Right lobe of liver (tissue), 6 donors: Measurements from ENCODE around the gene PDZD2. TPM values are rescaled to one million over a fixed set of nuclear protein-coding genes. Genes with fewer than 3 reads are reported as not detected.
"Not testable (repeated sequence)": the region's sequence is repeated elsewhere in the genome, so short reads cannot be mapped to it uniquely, and the experiment has no call there.

Experiments used
- ATAC-seq, 4 donors: fragments of 200-7000 bp; cut with Tn5 transposase; one replicate each; pipeline ENCODE4 v1.9.1; 2020; ENCODE audit warnings: mild to moderate bottlenecking in 4 of 4, moderate library complexity in 4 of 4
- DNase-seq, 3 donors: peaks; one replicate each; pipeline ENCODE4 v3.0.0-alpha.2; 2020
- H3K27ac ChIP-seq, 3 donors: fragments of 200-600 bp; one replicate each; pipeline ENCODE4 v1.8.0; 2022
- H3K27me3 ChIP-seq, 2 donors: fragments of 200-600 bp; one replicate each; pipeline ENCODE4 v1.8.0; 2022
- H3K36me3 ChIP-seq, 4 donors: fragments of 200-600 bp; sonication (generic) in 1 of 4; one replicate each; pipeline versions ENCODE4 v1.5.1 to v1.8.0; 2017 to 2022; ENCODE audit warnings: control low read depth in 1 of 4
- H3K4me1 ChIP-seq, 4 donors: fragments of 200-600 bp; sonication (generic) in 1 of 4; one replicate each; pipeline versions ENCODE4 v1.5.1 to v1.8.0; 2017 to 2022; ENCODE audit warnings: control low read depth in 1 of 4
- H3K4me3 ChIP-seq, 3 donors: fragments of 200-600 bp; one replicate each; pipeline ENCODE4 v1.8.0; 2022
- H3K9me3 ChIP-seq, 4 donors: fragments of 200-600 bp; sonication (generic) in 1 of 4; one replicate each; pipeline versions ENCODE4 v1.5.1 to v1.8.0; 2017 to 2022; ENCODE audit warnings: control low read depth in 1 of 4
- CTCF ChIP-seq, 4 donors: fragments of 200-600 bp in 3 of 4; fragments of 450-650 bp in 1 of 4; IDR thresholded peaks; one replicate each; pipeline versions ENCODE4 v1.5.1 to v1.8.0; 2016 to 2022; ENCODE audit warnings: antibody characterized with exemption in 4 of 4, mild to moderate bottlenecking in 2 of 4
- POLR2A ChIP-seq: fragments of 450-650 bp; IDR thresholded peaks from one replicate; pipeline ENCODE4 v1.6.1; 2017; ENCODE audit warnings: antibody characterized with exemption, mild to moderate bottlenecking
- WGBS: methylation state at CpG from one replicate; pipeline ENCODE4 v1.1.6; 2018; ENCODE audit warnings: low coverage, low lambda C conversion rate; ENCODE audit not compliant: insufficient coverage; ENCODE audit errors: missing lambda C conversion rate; 5-methylcytosine and 5-hydroxymethylcytosine counted together
- intact Hi-C, 2 donors: fragments of 100-400 bp; cut with DNase I; formaldehyde crosslinking; loops; one replicate each; pipeline versions ENCODE4 v1.11.2 to v1.14.1; 2022
- total RNA-seq, 6 experiments: library from RNA; depleted of rRNA in 2 of 6; stranded (reverse); fragments of >200 nt in 2 of 6; fragmentation: NEBNext Ultra II Directional in 3 of 6; extraction: Animal tissue kit (Norgen Biotek cat#: 25700) in 3 of 6; gene quantifications; one replicate each; pipeline versions ENCODE4 v1.1.0 to v1.2.4, GENCODE V29; 2016 to 2023
- donor health status: DM: no; HTN: yes; CAD: no.
- donor health status: DM: no; HTN: no; CAD: no.
- donor health status: DM: no; HTN: no; CAD: no.
- donor health status: DM: no; HTN: yes; CAD: no.
- donor health status: DM: no; HTN: yes; CAD: no.

PDZD2 gene
- total RNA-seq, 6 experiments from 2014 or later: 0.43 to 1.9 (median 0.88) TPM

DNA sequence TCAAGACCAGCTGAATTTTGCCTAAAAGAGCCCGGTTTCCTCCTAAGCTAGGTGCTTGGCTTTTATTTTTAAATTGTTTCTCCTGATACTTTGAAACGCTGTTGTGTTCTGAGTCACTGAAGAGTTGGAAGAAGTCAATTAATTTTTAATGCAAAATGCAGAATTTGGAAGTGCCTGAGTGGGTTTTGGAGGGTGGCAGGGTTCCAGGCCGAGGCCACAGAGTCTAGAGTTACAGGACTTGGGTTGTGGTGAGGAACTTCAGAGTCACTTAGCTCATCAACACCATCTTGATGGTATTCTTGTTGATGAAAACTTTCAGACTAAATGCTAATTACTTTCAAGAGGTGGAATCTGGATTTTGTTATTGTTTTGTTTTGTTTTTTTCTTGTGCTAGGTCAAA, 130.6 kb downstream of the PDZD2 start:
- TF ChIP-seq CTCF (IDR thresholded peaks at IDR 0.05) (no peak), POLR2A (no peak)

DNA sequence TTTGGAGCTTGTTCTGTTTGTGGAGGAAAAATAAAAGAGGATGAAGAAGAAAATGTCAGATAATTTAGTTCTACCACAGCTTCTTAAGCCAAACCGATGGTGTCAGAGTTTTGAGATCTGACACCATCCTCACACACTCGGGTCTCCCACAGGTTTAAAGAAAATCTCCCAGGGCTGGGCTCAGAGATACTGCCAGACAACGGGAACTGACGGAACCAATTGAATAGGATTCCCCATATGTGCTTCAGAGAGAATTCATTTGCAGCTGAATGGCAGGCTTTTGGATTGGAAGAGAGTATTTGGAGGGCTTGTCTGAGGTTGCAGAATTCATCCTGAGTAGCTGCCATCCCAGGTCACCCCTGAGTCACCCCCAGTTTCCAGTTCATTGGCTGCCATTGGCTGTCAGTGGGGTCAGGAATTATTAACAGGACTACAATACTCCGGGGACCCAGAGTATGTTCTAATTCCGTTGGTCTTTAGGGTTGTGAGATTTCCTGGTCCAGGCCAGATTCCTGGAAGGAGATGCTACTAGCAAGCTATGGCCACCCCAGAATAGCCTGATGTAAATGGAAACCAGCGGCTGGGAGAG, 131.3 kb downstream of the PDZD2 start:
- ATAC-seq: no peak
- TF ChIP-seq POLR2A (no peak), CTCF (IDR thresholded peaks at IDR 0.05) (no peak)
- H3K27me3 ChIP-seq: no peaks in the 10 kb centered on the region
- H3K36me3 ChIP-seq: no peaks in the 10 kb centered on the region
- intact Hi-C loops: no loop called here
- H3K4me1 ChIP-seq: no peaks in the 10 kb centered on the region
- no peaks in the 10 kb centered on the region for H3K9me3 ChIP-seq
- DNase-seq: no peak
- WGBS: 60% methylated on average over 7 of the region's 7 CpGs
- H3K27ac ChIP-seq: no peak overlapping the region
- H3K4me3 ChIP-seq: no peak overlapping the region

More for the DNA sequence above, 130.6 kb downstream of the PDZD2 start:
- H3K27me3 ChIP-seq: no peaks in the 10 kb centered on the region
- DNase-seq (no peak), ATAC-seq (no peak)
- H3K9me3 ChIP-seq: no peaks in the 10 kb centered on the region
- H3K27ac ChIP-seq: no peak overlapping the region
- intact Hi-C loops: no loop called here
- H3K4me3 ChIP-seq: no peak overlapping the region
- no peaks in the 10 kb centered on the region for H3K4me1 ChIP-seq
- H3K36me3 ChIP-seq: no peaks in the 10 kb centered on the region
- WGBS: 73% methylated on average over 2 of the region's 3 CpGs

DNA sequence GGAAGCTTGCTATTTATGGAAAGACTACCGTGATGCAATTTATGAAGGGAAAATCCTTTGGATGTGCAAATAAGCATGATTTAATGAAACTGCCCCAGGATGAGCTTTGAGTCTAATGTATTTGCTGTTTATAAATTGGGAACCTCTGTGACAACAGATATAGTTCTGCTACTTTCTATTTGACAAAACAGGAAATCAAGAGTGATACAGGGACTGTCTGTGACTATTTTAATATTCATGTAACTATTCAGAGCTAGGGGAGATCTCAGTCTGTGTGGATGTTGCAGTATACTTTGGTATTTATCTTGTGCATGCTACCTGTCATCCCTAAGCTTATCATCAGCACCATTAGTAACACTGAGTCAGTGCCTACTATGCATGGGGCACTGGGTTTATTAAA, 132.1 kb downstream of the PDZD2 start:
- ATAC-seq (no peak), DNase-seq (no peak)
- H3K9me3 ChIP-seq: no peaks in the 10 kb centered on the region
- H3K4me1 ChIP-seq: no peaks in the 10 kb centered on the region
- WGBS: 27% methylated on average over 1 of the region's 1 CpG
- H3K36me3 ChIP-seq: no peaks in the 10 kb centered on the region
- H3K27ac ChIP-seq: no peak overlapping the region
- no peak for TF ChIP-seq CTCF (IDR thresholded peaks at IDR 0.05)
- TF ChIP-seq POLR2A: no peak
- no peak overlapping the region for H3K4me3 ChIP-seq
- intact Hi-C loops: no loop called here
- no peaks in the 10 kb centered on the region for H3K27me3 ChIP-seq

DNA sequence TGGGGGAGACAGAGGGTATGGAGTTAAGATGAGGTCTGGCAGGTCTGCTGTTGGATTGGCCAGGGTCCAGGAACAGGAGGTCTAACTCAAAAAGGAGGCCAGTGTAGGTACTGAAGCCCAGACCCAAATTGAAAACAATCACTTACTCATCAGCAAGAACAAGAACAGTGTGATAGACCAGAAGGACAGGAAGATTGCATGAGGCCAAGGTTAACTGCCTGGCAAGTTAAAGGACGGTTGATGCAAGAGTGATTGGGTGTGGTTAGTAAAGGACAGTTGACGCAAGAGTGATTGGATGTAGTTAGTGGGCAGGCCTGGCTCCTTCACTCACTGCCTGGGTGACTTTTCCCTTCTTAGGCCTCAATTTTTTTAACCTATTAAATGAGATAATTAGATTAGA, 132.6 kb downstream of the PDZD2 start:
- intact Hi-C loops: no loop called here
- H3K4me1 ChIP-seq: no peaks in the 10 kb centered on the region
- no peak for ATAC-seq
- 59% methylated on average over 2 of the region's 2 CpGs for WGBS
- no peak overlapping the region for H3K4me3 ChIP-seq
- H3K36me3 ChIP-seq: no peaks in the 10 kb centered on the region
- H3K27ac ChIP-seq: no peak overlapping the region
- no peaks in the 10 kb centered on the region for H3K9me3 ChIP-seq
- TF ChIP-seq POLR2A (no peak), CTCF (IDR thresholded peaks at IDR 0.05) (no peak)
- no peak for DNase-seq
- no peaks in the 10 kb centered on the region for H3K27me3 ChIP-seq

GRCh38 chr5:31776294-31776693, 137.4 kb downstream of the PDZD2 start:
- H3K4me3 ChIP-seq, H3K36me3 ChIP-seq, DNase-seq, H3K27me3 ChIP-seq, ATAC-seq, H3K4me1 ChIP-seq, intact Hi-C loops, H3K9me3 ChIP-seq, H3K27ac ChIP-seq: not testable (repeated sequence)
- 70% methylated on average over 5 of the region's 6 CpGs for WGBS
